KMS-11 (cell line): Measurements from ENCODE around the gene TULP1.

ENCODE experiments used
- H2AFZ ChIP-seq: fragments of 200-600 bp; sonication (generic); 2 replicates; pipeline ENCODE4 v1.6.1; 2016; ENCODE audit warnings: antibody characterized with exemption, mixed run types, low read depth
- H3K27ac ChIP-seq: fragments of 200-600 bp; sonication (generic); 2 replicates; pipeline ENCODE4 v1.6.1; 2016; ENCODE audit warnings: mild to moderate bottlenecking, mixed run types
- H3K27me3 ChIP-seq: fragments of 200-600 bp; sonication (generic); 2 replicates; pipeline ENCODE4 v1.6.1; 2017; ENCODE audit warnings: mild to moderate bottlenecking, low read depth, mixed run types, moderate library complexity; ENCODE audit not compliant: insufficient read depth
- H3K36me3 ChIP-seq: fragments of 200-600 bp; sonication (generic); 2 replicates; pipeline ENCODE4 v1.6.1; 2017; ENCODE audit warnings: mild to moderate bottlenecking, mixed run types; ENCODE audit not compliant: insufficient read depth
- H3K4me1 ChIP-seq: fragments of 200-600 bp; sonication (generic); 2 replicates; pipeline ENCODE4 v1.6.1; 2016; ENCODE audit warnings: mild to moderate bottlenecking, low read depth, mixed run types; ENCODE audit not compliant: poor library complexity, severe bottlenecking
- H3K4me2 ChIP-seq: fragments of 200-600 bp; sonication (generic); 2 replicates; pipeline ENCODE4 v1.7.0; 2016; ENCODE audit warnings: mild to moderate bottlenecking, mixed run types
- H3K4me3 ChIP-seq: fragments of 200-600 bp; sonication (generic); IDR thresholded peaks from 2 replicates; pipeline ENCODE4 v1.6.1; 2017; ENCODE audit warnings: low read depth, low read length, mixed read lengths; ENCODE audit not compliant: insufficient read depth
- H3K79me2 ChIP-seq: fragments of 200-600 bp; sonication (generic); 2 replicates; pipeline ENCODE4 v1.6.1; 2016; ENCODE audit warnings: low read depth, mixed run types; ENCODE audit not compliant: insufficient read depth
- H3K9ac ChIP-seq: fragments of 200-600 bp; sonication (generic); 2 replicates; pipeline ENCODE4 v1.6.1; 2016; ENCODE audit warnings: mild to moderate bottlenecking, mixed run types
- H4K20me1 ChIP-seq: fragments of 200-600 bp; sonication (generic); 2 replicates; pipeline ENCODE4 v1.6.1; 2016; ENCODE audit warnings: mild to moderate bottlenecking, mixed run types; ENCODE audit not compliant: insufficient read depth
- TF ChIP-seq, protein P1 (sequence below): fragments of 200-600 bp; sonication (generic); conservative IDR thresholded peaks from 2 replicates; pipeline ENCODE4 v1.6.1; 2017; ENCODE audit warnings: low read depth, mild to moderate bottlenecking, antibody characterized with exemption, low read length, moderate library complexity, mixed read lengths

Gene TULP1

DNA sequence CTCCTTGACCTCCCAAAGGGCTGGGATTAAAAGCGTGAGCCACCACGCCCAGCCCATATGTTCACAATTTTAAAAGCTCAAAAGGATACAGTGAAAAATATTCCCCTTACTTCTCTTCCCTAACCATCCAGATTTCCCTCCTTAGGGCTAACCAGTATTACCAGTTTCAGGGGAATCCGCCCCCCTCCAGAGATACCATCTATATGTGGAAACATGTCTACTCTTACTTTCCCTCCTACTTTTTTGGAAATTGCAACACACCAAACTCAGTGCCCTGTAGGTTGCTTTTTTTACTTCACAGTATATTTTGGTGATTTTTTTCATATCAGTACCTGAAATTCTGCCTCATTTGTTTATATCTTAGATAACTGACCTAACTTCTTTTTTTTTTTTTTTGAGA, 51.4 kb downstream of the TULP1 start:
- H3K4me1 ChIP-seq = peaks cover 13% of the 10 kb centered on the region
- no peak overlapping the region for H3K4me3 ChIP-seq
- H3K36me3 ChIP-seq = no peaks in the 10 kb centered on the region
- no peak overlapping the region for H3K4me2 ChIP-seq
- no peaks in the 10 kb centered on the region for H4K20me1 ChIP-seq
- H3K9ac ChIP-seq = no peak overlapping the region
- no peaks in the 10 kb centered on the region for H3K79me2 ChIP-seq
- TF ChIP-seq, protein P1, sequence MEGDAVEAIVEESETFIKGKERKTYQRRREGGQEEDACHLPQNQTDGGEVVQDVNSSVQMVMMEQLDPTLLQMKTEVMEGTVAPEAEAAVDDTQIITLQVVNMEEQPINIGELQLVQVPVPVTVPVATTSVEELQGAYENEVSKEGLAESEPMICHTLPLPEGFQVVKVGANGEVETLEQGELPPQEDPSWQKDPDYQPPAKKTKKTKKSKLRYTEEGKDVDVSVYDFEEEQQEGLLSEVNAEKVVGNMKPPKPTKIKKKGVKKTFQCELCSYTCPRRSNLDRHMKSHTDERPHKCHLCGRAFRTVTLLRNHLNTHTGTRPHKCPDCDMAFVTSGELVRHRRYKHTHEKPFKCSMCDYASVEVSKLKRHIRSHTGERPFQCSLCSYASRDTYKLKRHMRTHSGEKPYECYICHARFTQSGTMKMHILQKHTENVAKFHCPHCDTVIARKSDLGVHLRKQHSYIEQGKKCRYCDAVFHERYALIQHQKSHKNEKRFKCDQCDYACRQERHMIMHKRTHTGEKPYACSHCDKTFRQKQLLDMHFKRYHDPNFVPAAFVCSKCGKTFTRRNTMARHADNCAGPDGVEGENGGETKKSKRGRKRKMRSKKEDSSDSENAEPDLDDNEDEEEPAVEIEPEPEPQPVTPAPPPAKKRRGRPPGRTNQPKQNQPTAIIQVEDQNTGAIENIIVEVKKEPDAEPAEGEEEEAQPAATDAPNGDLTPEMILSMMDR = no peak
- H2AFZ ChIP-seq = no peak overlapping the region
- no peak overlapping the region for H3K27ac ChIP-seq
- H3K27me3 ChIP-seq = no peaks in the 10 kb centered on the region

GRCh38 chr6:35457907-35458306, 54.8 kb downstream of the TULP1 start:
- TF ChIP-seq, protein P1 = no peak
- peaks cover 8% of the 10 kb centered on the region; the same call in 1 of the 2 replicates for H3K79me2 ChIP-seq
- H3K27me3 ChIP-seq = no peaks in the 10 kb centered on the region
- no peaks in the 10 kb centered on the region for H3K36me3 ChIP-seq
- no peak overlapping the region for H2AFZ ChIP-seq
- H3K4me1 ChIP-seq = peaks cover 33% of the 10 kb centered on the region
- no peak overlapping the region for H3K9ac ChIP-seq
- H3K4me2 ChIP-seq = no peak overlapping the region
- H3K27ac ChIP-seq = no peak overlapping the region
- no peaks in the 10 kb centered on the region for H4K20me1 ChIP-seq
- H3K4me3 ChIP-seq = no peak overlapping the region

GRCh38 chr6:35454391-35455110, 58.1 kb downstream of the TULP1 start:
- H3K27ac ChIP-seq = no peak overlapping the region
- peak overlapping the region; percentile 20; the same call in 1 of the 2 replicates for H3K4me2 ChIP-seq
- peaks cover 10% of the 10 kb centered on the region; the same call in 1 of the 2 replicates for H3K79me2 ChIP-seq
- no peak overlapping the region for H3K9ac ChIP-seq
- TF ChIP-seq, protein P1 = no peak
- no peak overlapping the region for H3K4me3 ChIP-seq
- no peak overlapping the region for H2AFZ ChIP-seq
- H4K20me1 ChIP-seq = no peaks in the 10 kb centered on the region
- no peaks in the 10 kb centered on the region for H3K27me3 ChIP-seq
- peaks cover 47% of the 10 kb centered on the region for H3K4me1 ChIP-seq
- H3K36me3 ChIP-seq = no peaks in the 10 kb centered on the region

GRCh38 chr6:35453236-35453635, 59.5 kb downstream of the TULP1 start:
- no peak overlapping the region for H3K27ac ChIP-seq
- H3K9ac ChIP-seq = no peak overlapping the region
- peaks cover 10% of the 10 kb centered on the region; the same call in 1 of the 2 replicates for H3K79me2 ChIP-seq
- no peak overlapping the region for H2AFZ ChIP-seq
- no peaks in the 10 kb centered on the region for H3K27me3 ChIP-seq
- no peak overlapping the region for H3K4me3 ChIP-seq
- no peaks in the 10 kb centered on the region for H3K36me3 ChIP-seq
- H4K20me1 ChIP-seq = no peaks in the 10 kb centered on the region
- H3K4me1 ChIP-seq = peaks cover 45% of the 10 kb centered on the region
- H3K4me2 ChIP-seq = peak overlapping the region; percentile 87
- TF ChIP-seq, protein P1 = no peak
